Stimulated activated memory B cell treated with anti-CD40 and anti-IgM and Interleukin-4, amounts not matched to agents 10 μg/mL and 1 μg/mL and 100 μg/mL, for 72 hours (primary cell): ENCODE results near the gene MNT.
A peak's percentile ranks its signal among the peaks of the same experiment; 100 is the strongest.

Experiments
- ATAC-seq: fragments of 150-1000 bp; cut with Tn5 transposase; 2 replicates; pipeline ENCODE4 v1.10.0; 2021
- H3K27ac Mint-ChIP-seq: one replicate; pipeline ENCODE4 v1.8.0; 2022; ENCODE audit warnings: mild to moderate bottlenecking, mixed read lengths
- H3K27me3 Mint-ChIP-seq: one replicate; pipeline ENCODE4 v1.8.0; 2022; ENCODE audit warnings: mixed read lengths
- H3K36me3 Mint-ChIP-seq: one replicate; pipeline ENCODE4 v1.8.0; 2022; ENCODE audit warnings: mixed read lengths
- H3K4me1 Mint-ChIP-seq: one replicate; pipeline ENCODE4 v1.8.0; 2022; ENCODE audit warnings: mixed read lengths
- H3K4me3 Mint-ChIP-seq: one replicate; pipeline ENCODE4 v1.8.0; 2022; ENCODE audit warnings: mild to moderate bottlenecking, moderate library complexity, mixed read lengths
- H3K9me3 Mint-ChIP-seq: one replicate; pipeline ENCODE4 v1.8.0; 2022; ENCODE audit warnings: mixed read lengths

Gene MNT

DNA sequence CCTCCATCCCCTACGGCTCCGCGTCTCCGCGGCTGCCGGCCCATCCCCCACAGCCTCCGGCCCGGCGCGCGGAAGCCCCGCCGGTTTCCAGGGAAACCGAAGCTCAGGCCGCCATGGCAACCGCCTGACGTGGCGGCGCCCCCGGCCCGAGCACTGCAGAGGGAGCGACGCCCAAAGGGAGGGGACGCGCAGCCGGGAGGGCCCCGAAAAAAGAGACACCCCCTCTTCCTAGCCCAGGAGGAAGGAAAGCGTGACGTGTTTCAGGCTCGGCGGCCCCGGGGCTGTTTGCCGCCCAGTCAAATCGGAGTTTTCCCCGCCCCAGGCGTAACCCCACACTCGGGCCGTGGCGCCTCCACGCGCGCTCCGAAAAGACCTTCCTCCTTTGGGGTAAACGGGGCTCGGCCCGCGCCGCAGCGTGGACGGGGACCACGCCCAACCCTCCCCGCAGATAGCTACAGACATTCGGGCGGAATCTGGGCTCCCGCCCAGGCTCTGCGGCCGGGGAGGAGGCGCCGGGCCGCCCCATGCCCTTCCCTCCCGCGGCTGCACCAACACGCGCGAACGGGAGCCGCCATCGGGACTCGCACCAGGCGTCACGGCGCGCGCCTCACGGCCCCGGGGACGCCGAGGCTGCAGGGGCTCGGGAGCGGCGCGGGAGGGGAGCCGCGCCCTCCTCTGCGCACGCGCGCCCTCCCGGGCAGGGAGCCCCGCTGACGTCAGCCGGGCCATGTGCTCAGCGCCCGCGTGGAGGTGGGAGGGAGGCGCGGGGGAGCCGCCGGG is 7.5 kb downstream of the MNT start:
- Mint-ChIP-seq H3K27me3 (no peaks in the 10 kb centered on the region), H3K27ac (peak overlapping the region; percentile 98), H3K36me3 (peaks cover 7% of the 10 kb centered on the region), H3K4me1 (peaks cover 75% of the 10 kb centered on the region), H3K9me3 (no peaks in the 10 kb centered on the region), H3K4me3 (peak overlapping the region; percentile 95)
- ATAC-seq: peak; percentile 70

GRCh38 chr17:2392252-2393173 is 8.3 kb downstream of the MNT start:
- Mint-ChIP-seq H3K36me3 (peaks cover 14% of the 10 kb centered on the region), H3K4me3 (peak overlapping the region; percentile 95), H3K9me3 (no peaks in the 10 kb centered on the region), H3K27ac (peak overlapping the region; percentile 98), H3K27me3 (no peaks in the 10 kb centered on the region), H3K4me1 (peaks cover 74% of the 10 kb centered on the region)
- peak; percentile 83 for ATAC-seq

GRCh38 chr17:2391597-2392251 is 9.1 kb downstream of the MNT start:
- Mint-ChIP-seq H3K4me3 (peak overlapping the region; percentile 95), H3K27ac (peak overlapping the region; percentile 98), H3K4me1 (peaks cover 66% of the 10 kb centered on the region), H3K9me3 (no peaks in the 10 kb centered on the region), H3K27me3 (no peaks in the 10 kb centered on the region), H3K36me3 (peaks cover 19% of the 10 kb centered on the region)
- no peak for ATAC-seq

GRCh38 chr17:2390199-2390836 is 10.5 kb downstream of the MNT start:
- Mint-ChIP-seq H3K27me3 (no peaks in the 10 kb centered on the region), H3K4me1 (peaks cover 52% of the 10 kb centered on the region), H3K27ac (peak overlapping the region; percentile 98), H3K4me3 (no peak overlapping the region), H3K9me3 (no peaks in the 10 kb centered on the region), H3K36me3 (peaks cover 21% of the 10 kb centered on the region)
- no peak for ATAC-seq

DNA sequence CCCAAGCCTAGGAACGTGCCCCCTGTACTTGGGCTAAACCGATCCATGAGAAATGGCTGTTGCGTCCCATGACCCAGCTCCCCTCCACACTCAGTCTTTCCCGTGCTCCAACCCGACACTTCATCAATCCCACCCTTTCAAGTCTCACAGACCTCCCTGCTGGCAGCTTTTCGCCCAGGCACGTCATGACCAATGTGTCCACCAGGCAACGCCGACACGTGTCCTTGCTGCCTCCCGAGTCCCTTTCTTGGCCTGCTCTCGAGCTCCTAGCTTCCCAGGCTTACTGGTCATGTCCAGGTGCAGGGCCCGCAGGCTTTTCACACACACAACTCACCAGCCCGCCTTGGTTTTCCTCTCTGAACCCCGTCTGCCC is 12.2 kb downstream of the MNT start:
- H3K27ac Mint-ChIP-seq: peak overlapping the region; percentile 40
- H3K4me3 Mint-ChIP-seq: no peak overlapping the region
- peaks cover 21% of the 10 kb centered on the region for H3K36me3 Mint-ChIP-seq
- no peak for ATAC-seq
- H3K27me3 Mint-ChIP-seq: no peaks in the 10 kb centered on the region
- H3K9me3 Mint-ChIP-seq: no peaks in the 10 kb centered on the region
- H3K4me1 Mint-ChIP-seq: peaks cover 41% of the 10 kb centered on the region

- ATAC-seq: no peak
- Mint-ChIP-seq H3K4me3 (no peak overlapping the region), H3K9me3 (no peaks in the 10 kb centered on the region), H3K36me3 (peaks cover 21% of the 10 kb centered on the region), H3K4me1 (peaks cover 46% of the 10 kb centered on the region), H3K27me3 (no peaks in the 10 kb centered on the region), H3K27ac (peak overlapping the region; percentile 40)
Measured at GRCh38 chr17:2388020-2388682, 12.7 kb downstream of the MNT start.

DNA sequence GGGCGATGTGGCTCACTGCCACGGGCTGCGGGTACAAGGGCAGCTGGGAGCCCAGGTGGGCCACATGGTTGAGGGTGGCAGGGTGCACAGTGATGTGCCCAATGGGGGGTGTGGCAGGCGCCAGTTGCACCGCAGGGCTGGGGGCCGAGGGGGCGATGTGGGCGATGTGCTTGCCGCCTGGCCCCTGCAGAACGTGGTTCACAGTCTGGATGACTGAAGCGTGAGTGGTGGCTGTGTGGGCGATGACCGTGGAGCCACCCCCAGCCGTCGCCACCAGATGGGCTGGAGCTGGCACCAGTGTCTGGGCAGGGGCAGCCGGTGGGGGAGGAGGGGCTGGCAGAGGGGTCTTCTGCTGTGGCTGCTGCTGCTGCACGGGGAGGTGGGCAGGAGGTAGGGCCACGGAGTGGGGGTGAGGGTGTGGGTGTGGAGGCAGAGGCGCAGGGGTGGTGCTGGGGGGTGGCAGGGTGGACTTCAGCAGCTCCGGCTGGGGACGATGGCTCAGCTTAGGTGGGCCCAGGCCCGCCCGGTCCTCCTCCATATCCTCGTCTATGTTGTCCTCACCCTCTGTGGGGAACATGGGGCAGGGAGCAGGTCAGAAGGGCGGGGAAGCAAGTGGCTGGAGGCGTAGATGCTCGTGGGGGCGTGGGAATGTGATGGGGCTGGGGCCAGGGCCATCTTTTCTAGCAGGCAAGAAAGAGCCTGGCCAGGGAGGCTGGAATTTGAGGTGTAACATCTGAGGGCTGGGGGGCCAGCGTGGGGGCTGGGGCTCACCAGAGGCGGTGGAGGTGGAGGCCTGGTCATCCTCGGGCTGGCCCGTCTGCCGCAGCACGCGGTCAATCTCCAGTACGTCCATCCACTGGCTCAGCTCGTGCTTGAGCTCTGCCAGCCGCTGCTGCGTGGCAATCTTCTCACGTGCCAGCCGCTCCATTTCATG is 13.5 kb downstream of the MNT start:
- no peak overlapping the region for H3K27ac Mint-ChIP-seq
- no peak for ATAC-seq
- H3K9me3 Mint-ChIP-seq: no peaks in the 10 kb centered on the region
- peaks cover 43% of the 10 kb centered on the region for H3K4me1 Mint-ChIP-seq
- no peak overlapping the region for H3K4me3 Mint-ChIP-seq
- peaks cover 21% of the 10 kb centered on the region for H3K36me3 Mint-ChIP-seq
- H3K27me3 Mint-ChIP-seq: no peaks in the 10 kb centered on the region

- no peak for ATAC-seq
- no peak overlapping the region for H3K27ac Mint-ChIP-seq
Measured at GRCh38 chr17:2386400-2387085, 14.3 kb downstream of the MNT start.

GRCh38 chr17:2385240-2386210 is 15.3 kb downstream of the MNT start:
- ATAC-seq: no peak
- Mint-ChIP-seq H3K27me3 (no peaks in the 10 kb centered on the region), H3K27ac (no peak overlapping the region), H3K9me3 (no peaks in the 10 kb centered on the region), H3K4me3 (no peak overlapping the region), H3K4me1 (peaks cover 27% of the 10 kb centered on the region), H3K36me3 (peaks cover 14% of the 10 kb centered on the region)

More at GRCh38 chr17:2386400-2387085, 14.3 kb downstream of the MNT start:
- Mint-ChIP-seq H3K4me1 (peaks cover 35% of the 10 kb centered on the region), H3K4me3 (no peak overlapping the region), H3K36me3 (peaks cover 14% of the 10 kb centered on the region), H3K27me3 (no peaks in the 10 kb centered on the region), H3K9me3 (no peaks in the 10 kb centered on the region)

- H3K27me3 Mint-ChIP-seq: no peaks in the 10 kb centered on the region
- H3K36me3 Mint-ChIP-seq: peaks cover 14% of the 10 kb centered on the region
- no peak for ATAC-seq
- no peaks in the 10 kb centered on the region for H3K9me3 Mint-ChIP-seq
- peaks cover 20% of the 10 kb centered on the region for H3K4me1 Mint-ChIP-seq
- no peak overlapping the region for H3K4me3 Mint-ChIP-seq
- H3K27ac Mint-ChIP-seq: no peak overlapping the region
Measured at GRCh38 chr17:2384439-2385127, 16.3 kb downstream of the MNT start.

DNA sequence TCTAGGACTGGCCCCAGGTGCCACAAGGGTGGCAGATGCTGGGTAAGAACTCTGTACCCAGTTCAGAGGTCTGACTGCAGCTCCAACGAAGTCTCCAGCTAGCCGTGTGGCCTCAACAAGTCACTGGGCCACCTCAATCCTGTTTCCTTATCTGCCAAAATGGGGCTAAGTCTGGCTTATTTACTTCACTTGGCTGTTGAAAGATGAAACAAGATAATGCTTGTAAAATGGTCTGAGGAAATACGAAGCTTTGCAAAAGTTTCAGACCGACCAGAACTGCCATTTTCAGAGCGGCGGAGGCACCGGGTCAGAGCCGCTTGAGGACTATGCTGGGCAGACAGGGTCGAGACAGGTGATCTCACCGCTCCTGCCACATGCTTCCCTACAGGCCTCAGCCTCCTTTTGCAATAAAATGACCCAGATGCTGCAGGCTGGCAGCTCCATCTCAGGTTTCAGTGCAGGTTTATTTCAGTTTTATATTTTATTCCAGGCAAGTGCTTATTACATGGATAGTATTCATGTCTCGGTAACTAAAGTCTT is 17.2 kb downstream of the MNT start:
- Mint-ChIP-seq H3K36me3 (peaks cover 14% of the 10 kb centered on the region), H3K9me3 (no peaks in the 10 kb centered on the region), H3K27me3 (no peaks in the 10 kb centered on the region), H3K27ac (peak overlapping the region; percentile 37), H3K4me1 (peaks cover 17% of the 10 kb centered on the region), H3K4me3 (no peak overlapping the region)
- ATAC-seq: no peak
